ENCODE measurements around the gene GPR39.

GPR39 gene

DNA sequence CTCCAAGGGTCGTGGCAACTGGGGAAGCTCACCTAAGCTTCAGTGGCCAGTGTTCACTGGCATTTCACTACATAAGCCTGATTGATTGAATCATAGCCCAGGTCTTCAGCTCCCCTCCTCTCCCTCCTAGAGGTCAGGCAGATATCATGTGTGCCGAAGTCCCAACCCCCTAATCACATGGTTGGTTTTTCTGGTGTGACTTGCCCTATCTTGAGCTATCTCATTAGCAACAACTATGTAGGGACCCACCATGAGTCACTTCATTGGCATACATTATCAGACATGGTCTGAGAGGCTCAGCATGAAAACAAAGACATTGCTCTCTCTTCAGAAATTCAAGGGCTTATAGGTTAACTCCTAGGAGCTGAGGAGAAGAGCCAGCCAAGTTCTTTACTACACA, 176.6 kb downstream of the GPR39 start:
- Histone ChIP-seq H3K79me2 (ENCODE audit: insufficient read depth, low read depth) (no peaks in the 10 kb centered on the region), H3K27me3 (ENCODE audit: insufficient read depth, low read depth) (no peaks in the 10 kb centered on the region), H3K27ac (no peak overlapping the region), H4K20me1 (ENCODE audit: insufficient read depth) (no peaks in the 10 kb centered on the region), H3K9ac (no peak overlapping the region), H3K4me2 (no peak overlapping the region), H2AFZ (ENCODE audit: low read depth) (no peak overlapping the region), H3K4me3 (IDR thresholded peaks at IDR 0.05; ENCODE audit: insufficient read depth, low read depth, low read length) (no peak overlapping the region), H3K36me3 (ENCODE audit: insufficient read depth) (no peaks in the 10 kb centered on the region), H3K4me1 (ENCODE audit: low read depth, poor library complexity, severe bottlenecking) (no peaks in the 10 kb centered on the region)
- TF ChIP-seq, protein P1, sequence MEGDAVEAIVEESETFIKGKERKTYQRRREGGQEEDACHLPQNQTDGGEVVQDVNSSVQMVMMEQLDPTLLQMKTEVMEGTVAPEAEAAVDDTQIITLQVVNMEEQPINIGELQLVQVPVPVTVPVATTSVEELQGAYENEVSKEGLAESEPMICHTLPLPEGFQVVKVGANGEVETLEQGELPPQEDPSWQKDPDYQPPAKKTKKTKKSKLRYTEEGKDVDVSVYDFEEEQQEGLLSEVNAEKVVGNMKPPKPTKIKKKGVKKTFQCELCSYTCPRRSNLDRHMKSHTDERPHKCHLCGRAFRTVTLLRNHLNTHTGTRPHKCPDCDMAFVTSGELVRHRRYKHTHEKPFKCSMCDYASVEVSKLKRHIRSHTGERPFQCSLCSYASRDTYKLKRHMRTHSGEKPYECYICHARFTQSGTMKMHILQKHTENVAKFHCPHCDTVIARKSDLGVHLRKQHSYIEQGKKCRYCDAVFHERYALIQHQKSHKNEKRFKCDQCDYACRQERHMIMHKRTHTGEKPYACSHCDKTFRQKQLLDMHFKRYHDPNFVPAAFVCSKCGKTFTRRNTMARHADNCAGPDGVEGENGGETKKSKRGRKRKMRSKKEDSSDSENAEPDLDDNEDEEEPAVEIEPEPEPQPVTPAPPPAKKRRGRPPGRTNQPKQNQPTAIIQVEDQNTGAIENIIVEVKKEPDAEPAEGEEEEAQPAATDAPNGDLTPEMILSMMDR (conservative IDR thresholded peaks at IDR 0.05; ENCODE audit: low read depth, low read length), result no peak

DNA sequence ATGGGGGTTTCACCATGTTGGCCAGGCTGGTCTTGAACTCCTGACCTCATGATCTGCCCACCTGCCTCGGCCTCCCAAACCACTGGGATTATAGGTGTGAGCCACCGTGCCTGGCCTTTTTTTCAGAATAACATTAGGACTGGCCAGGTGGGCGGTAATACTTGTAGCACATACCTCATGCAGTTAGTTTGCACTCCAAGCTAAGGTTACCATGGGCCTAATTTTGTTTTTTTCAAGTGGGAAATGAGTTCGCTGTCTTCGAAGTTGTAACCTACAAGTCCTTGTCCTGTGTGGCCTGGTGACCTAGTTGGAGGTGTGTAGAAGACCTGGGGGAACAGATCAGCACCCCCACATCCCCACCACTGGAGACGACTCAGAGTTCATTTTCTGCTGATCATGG, 178.6 kb downstream of the GPR39 start:
- Histone ChIP-seq H4K20me1 (ENCODE audit: insufficient read depth) (no peaks in the 10 kb centered on the region), H3K4me3 (IDR thresholded peaks at IDR 0.05; ENCODE audit: insufficient read depth, low read depth, low read length) (no peak overlapping the region), H2AFZ (ENCODE audit: low read depth) (no peak overlapping the region), H3K27me3 (ENCODE audit: insufficient read depth, low read depth) (no peaks in the 10 kb centered on the region), H3K79me2 (ENCODE audit: insufficient read depth, low read depth) (no peaks in the 10 kb centered on the region), H3K9ac (no peak overlapping the region), H3K4me1 (ENCODE audit: low read depth, poor library complexity, severe bottlenecking) (no peaks in the 10 kb centered on the region), H3K4me2 (no peak overlapping the region), H3K27ac (no peak overlapping the region), H3K36me3 (ENCODE audit: insufficient read depth) (no peaks in the 10 kb centered on the region)
- TF ChIP-seq, protein P1 (conservative IDR thresholded peaks at IDR 0.05; ENCODE audit: low read depth, low read length), result no peak

DNA sequence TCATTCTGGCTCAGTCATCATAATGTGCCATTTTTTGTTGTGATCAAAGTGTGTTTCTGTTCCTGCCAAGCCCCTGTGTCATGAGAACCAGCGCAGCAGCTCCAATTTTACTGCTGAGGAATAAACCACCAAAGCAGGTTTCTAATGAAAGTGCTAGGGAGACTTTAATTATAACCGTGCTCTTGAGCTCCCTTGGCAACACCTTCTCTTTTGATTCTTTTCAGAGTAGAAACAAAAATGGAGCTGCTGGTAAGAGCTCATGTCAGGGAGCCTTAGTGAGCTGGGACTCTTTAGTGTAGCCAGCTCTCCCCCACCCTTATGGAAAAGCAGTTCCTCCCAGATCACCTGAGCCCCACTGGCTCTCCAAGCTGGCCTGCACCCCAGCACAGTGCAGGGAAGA, 179.1 kb downstream of the GPR39 start:
- Histone ChIP-seq H4K20me1 (ENCODE audit: insufficient read depth) (no peaks in the 10 kb centered on the region), H3K4me2 (no peak overlapping the region), H3K9ac (no peak overlapping the region), H3K36me3 (ENCODE audit: insufficient read depth) (no peaks in the 10 kb centered on the region), H3K27me3 (ENCODE audit: insufficient read depth, low read depth) (no peaks in the 10 kb centered on the region), H3K79me2 (ENCODE audit: insufficient read depth, low read depth) (no peaks in the 10 kb centered on the region), H3K27ac (no peak overlapping the region), H3K4me3 (IDR thresholded peaks at IDR 0.05; ENCODE audit: insufficient read depth, low read depth, low read length) (no peak overlapping the region), H2AFZ (ENCODE audit: low read depth) (no peak overlapping the region), H3K4me1 (ENCODE audit: low read depth, poor library complexity, severe bottlenecking) (no peaks in the 10 kb centered on the region)
- TF ChIP-seq, protein P1 (conservative IDR thresholded peaks at IDR 0.05; ENCODE audit: low read depth, low read length), result no peak

DNA sequence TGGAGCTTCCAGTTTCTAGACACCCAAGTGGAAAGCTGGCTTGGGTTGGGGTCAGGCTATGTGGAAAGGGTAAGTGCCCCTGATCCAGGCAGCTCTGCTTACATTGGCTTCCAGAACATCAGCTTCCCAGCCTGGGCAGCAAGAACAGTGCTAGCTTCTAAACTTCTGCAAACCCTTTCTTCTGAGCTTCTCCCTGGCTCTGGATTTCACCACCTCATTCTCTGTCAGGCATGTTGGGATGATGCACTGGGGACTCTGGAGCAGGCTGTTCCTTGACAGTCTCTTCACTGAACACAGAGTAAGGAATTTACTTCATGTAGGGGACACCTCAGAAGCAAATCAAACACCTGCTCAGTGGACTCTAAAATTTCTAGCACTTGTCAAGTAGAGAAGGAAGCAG, 180.6 kb downstream of the GPR39 start:
- no peaks in the 10 kb centered on the region for H3K27me3 ChIP-seq (ENCODE audit: insufficient read depth, low read depth)
- TF ChIP-seq, protein P1 (conservative IDR thresholded peaks at IDR 0.05; ENCODE audit: low read depth, low read length), result no peak

More for the DNA sequence above, 180.6 kb downstream of the GPR39 start:
- no peak overlapping the region for H2AFZ ChIP-seq (ENCODE audit: low read depth)
- no peak overlapping the region for H3K9ac ChIP-seq
- no peak overlapping the region for H3K4me2 ChIP-seq
- H3K27ac ChIP-seq, result no peak overlapping the region
- no peaks in the 10 kb centered on the region for H3K79me2 ChIP-seq (ENCODE audit: insufficient read depth, low read depth)
- H3K4me3 ChIP-seq (IDR thresholded peaks at IDR 0.05; ENCODE audit: insufficient read depth, low read depth, low read length), result no peak overlapping the region
- H4K20me1 ChIP-seq (ENCODE audit: insufficient read depth), result no peaks in the 10 kb centered on the region
- no peaks in the 10 kb centered on the region for H3K36me3 ChIP-seq (ENCODE audit: insufficient read depth)
- no peaks in the 10 kb centered on the region for H3K4me1 ChIP-seq (ENCODE audit: low read depth, poor library complexity, severe bottlenecking)
